ENCODE results near the gene NIPAL3.

- TF ChIP-seq CTCF (IDR thresholded peaks at IDR 0.05 in 2 of 3, conservative IDR thresholded peaks at IDR 0.05 in 1 of 3; ENCODE audit: borderline replicate concordance in 1 of 3, insufficient read depth in 1 of 3, low read depth in 2 of 3, low read length in 2 of 3) = no peak
- TF ChIP-seq REST (IDR thresholded peaks at IDR 0.05; ENCODE audit: low read depth) = no peak
- no peak for TF ChIP-seq SP1 (IDR thresholded peaks at IDR 0.05; ENCODE audit: low read depth)
- no peak for TF ChIP-seq EZH2 (IDR thresholded peaks at IDR 0.05)
- TF ChIP-seq SIN3A (IDR thresholded peaks at IDR 0.05; ENCODE audit: low read depth) = no peak
- TF ChIP-seq EZH2phosphoT487 (IDR thresholded peaks at IDR 0.05; ENCODE audit: borderline replicate concordance) = no peak
- TF ChIP-seq POLR2A (IDR thresholded peaks at IDR 0.05; ENCODE audit: borderline replicate concordance, extremely low read depth, insufficient read depth, insufficient read length) = no peak
- no peak for TF ChIP-seq MAX (IDR thresholded peaks at IDR 0.05)
- TF ChIP-seq FOSL1 (IDR thresholded peaks at IDR 0.05; ENCODE audit: low read depth) = no peak
- TF ChIP-seq ZFX (IDR thresholded peaks at IDR 0.05) = no peak
- TF ChIP-seq SRF (IDR thresholded peaks at IDR 0.05; ENCODE audit: low read depth) = no peak
Observed at GRCh38 chr1:24474193-24474592, 58.6 kb downstream of the NIPAL3 start.

All from HCT116 (cell line).